GM12873 (cell line): Measurements from ENCODE around the gene RMDN3.

Experiments
- TF ChIP-seq, protein P1 (sequence below): IDR thresholded peaks from 2 replicates; pipeline ENCODE4 v1.5.1; 2012; ENCODE audit warnings: low read depth, mild to moderate bottlenecking, moderate library complexity, low read length, control low read depth; ENCODE audit not compliant: insufficient read depth; ENCODE audit errors: missing control alignments

The RMDN3 gene

DNA sequence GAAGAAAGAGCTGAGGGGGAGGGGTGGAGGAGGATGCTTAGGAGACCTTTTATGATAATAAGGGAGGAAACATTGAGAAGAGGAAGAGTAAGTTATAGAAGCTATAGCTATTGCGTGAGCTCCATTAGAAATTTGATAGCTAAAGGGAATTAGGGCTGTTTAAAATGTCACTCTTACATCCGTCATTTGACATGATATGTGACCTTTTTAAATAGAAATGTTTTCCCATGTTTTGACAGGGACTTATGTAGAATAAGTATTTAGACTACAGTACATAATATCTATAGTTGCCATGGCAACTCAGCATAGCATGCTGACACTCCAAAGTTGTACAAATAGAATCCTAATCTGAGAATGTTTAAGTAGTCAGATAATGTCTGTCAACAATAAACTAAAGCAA lies 40.9 kb downstream of the RMDN3 start:
- TF ChIP-seq, protein P1, sequence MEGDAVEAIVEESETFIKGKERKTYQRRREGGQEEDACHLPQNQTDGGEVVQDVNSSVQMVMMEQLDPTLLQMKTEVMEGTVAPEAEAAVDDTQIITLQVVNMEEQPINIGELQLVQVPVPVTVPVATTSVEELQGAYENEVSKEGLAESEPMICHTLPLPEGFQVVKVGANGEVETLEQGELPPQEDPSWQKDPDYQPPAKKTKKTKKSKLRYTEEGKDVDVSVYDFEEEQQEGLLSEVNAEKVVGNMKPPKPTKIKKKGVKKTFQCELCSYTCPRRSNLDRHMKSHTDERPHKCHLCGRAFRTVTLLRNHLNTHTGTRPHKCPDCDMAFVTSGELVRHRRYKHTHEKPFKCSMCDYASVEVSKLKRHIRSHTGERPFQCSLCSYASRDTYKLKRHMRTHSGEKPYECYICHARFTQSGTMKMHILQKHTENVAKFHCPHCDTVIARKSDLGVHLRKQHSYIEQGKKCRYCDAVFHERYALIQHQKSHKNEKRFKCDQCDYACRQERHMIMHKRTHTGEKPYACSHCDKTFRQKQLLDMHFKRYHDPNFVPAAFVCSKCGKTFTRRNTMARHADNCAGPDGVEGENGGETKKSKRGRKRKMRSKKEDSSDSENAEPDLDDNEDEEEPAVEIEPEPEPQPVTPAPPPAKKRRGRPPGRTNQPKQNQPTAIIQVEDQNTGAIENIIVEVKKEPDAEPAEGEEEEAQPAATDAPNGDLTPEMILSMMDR = no peak

DNA sequence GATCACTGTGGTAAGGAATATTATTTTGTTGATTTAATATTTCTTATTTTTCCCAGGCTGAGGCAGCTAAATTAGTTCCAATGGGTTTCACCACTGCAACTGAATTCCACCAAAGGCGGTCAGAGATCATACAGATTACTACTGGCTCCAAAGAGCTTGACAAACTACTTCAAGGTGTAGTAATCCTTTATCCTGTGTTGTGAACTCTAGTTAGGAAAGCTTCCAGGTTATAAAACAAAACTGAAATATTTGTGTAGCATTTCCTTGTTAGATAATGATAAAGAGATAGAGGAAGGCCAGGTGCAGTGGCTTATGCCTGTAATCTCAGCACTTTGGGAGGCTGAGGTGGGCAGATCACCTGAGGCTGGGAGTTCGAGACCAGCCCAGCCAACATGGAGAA lies 48.9 kb downstream of the RMDN3 start:
- TF ChIP-seq, protein P1 = no peak

DNA sequence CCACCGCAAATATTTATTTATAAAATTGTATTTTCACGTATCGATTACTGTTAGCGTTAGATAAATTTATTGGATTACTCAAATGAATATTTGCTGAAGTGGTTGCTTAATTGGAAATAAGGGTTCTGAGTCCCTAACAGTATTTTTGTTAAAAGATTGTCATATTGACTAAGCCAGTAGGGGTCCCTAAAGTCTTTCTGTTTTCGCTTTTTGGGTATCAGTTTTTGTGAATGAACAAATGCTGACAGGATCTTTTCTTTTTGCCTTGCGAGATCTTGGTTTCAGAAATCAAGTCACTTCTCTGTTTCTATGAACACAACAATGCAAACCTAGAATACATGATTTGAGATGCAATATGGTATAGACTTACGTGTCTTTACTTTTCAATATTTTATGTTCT lies 53.0 kb downstream of the RMDN3 start:
- TF ChIP-seq, protein P1 = peak; percentile 26

DNA sequence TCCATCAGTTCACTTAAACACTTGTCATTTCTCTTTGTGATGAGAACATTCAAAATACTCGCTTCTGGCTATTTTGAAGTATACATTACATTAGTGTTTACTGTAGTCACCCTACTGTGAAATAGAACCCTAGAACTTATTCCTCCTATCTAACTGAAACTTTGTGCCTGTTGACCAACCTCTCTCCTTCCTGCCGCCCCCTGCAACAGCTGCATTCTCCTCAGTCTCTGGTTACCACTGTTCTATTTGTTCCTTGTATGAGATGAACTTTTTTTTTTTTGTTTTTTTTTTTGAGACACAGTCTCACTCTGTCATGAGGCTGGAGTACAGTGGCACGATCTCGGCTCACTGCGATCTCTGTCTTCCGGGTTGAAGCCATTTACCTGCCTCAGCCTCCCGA lies 57.1 kb downstream of the RMDN3 start:
- TF ChIP-seq, protein P1 = no peak

DNA sequence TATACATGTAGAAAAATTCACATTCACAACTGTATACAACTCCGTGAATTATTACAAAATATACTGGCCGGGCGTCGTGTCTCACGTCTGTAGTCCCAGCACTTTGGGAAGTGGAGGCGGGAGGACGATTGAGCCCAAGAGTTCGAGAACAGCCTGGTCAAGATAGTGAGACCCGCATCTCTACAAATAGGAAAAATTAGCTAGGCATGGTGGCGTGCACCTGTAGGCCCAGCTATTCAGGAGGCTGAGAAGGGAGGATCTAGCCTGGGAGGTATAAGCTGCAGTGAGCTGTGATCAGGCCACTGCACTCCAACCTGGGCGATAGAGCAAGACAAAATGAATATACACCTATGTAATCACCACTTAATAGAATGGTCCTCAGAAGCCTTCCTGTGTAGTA lies 58.8 kb downstream of the RMDN3 start:
- TF ChIP-seq, protein P1 = no peak

DNA sequence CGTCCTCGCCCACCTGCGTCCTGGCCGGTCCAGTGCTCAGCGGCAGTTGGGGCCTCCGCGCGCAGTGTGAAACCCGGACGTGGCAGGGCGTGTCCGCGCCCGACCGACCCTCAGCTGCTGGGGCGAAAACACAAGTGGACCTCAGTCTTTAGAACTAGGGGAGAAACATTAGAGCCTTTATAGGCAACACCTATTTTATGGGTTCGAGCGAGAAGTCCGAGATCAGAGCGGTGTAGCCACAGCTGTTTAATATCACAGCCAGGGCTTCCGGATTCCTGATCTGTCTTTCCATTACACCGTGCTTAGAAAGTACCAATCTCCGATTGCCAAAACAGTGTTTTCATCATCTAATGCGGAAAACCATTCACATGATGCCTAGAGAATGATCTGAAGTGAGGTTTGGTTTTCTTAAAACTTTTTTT lies 59.6 kb downstream of the RMDN3 start:
- TF ChIP-seq, protein P1 = no peak

DNA sequence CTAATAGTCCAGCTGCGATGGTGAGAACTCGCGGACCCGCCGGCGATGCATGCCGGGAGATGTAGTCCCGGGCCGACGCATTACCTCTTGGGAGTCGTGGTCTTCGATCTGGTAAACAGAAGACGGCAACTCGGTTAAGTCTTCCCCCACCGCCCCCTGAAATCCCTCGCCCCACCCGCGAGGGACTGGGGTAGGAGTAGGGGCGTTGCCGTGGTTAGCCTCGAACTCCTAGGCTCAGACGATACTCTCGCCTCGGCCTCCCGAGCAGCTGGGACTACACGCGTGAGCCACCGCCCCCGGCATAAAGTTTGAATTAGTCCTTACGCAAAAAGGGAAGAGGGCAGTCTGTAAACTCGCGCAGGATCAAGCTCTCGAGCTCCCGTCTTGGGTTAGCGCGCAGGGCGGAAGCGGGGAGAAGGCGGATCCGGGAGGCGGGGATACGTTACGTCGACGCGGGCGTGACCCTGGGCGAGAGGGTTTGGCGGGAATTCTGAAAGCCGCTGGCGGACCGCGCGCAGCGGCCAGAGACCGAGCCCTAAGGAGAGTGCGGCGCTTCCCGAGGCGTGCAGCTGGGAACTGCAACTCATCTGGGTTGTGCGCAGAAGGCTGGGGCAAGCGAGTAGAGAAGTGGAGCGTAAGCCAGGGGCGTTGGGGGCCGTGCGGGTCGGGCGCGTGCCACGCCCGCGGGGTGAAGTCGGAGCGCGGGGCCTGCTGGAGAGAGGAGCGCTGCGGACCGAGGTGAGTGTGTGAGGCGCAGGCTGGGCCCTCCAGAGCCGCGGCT lies 60.2 kb downstream of the RMDN3 start, which contains the start of gene RAD51:
Gene RAD51, plus strand, starts transcription at position 487 of the 781 bp plus-strand sequence. CDS start 3,585 bp downstream, outside the sequence.
- TF ChIP-seq, protein P1 = no peak
